Body of pancreas (tissue), 4 donors: Measurements from ENCODE around the gene SIGLEC1. TPM values are rescaled to one million over a fixed set of nuclear protein-coding genes. Genes with fewer than 3 reads are reported as not detected.

Source experiments
- ATAC-seq: fragments of 150-250 bp; one replicate; pipeline ENCODE4 v1.9.1; 2016
- DNase-seq, 4 donors: peaks; one replicate each; pipeline ENCODE4 v3.0.0-alpha.2; 2019
- H3K27ac ChIP-seq, 4 donors: fragments of 200-600 bp; sonication (generic); 1 replicate in 3 of 4; 2 replicates in 1 of 4; pipeline versions ENCODE4 v1.5.1 to v1.6.1; 2016 to 2019; ENCODE audit warnings: mild to moderate bottlenecking in 1 of 4, mixed read lengths in 1 of 4, moderate library complexity in 1 of 4
- H3K27me3 ChIP-seq, 2 donors: fragments of 200-600 bp; sonication (generic); one replicate each; pipeline ENCODE4 v1.6.0; 2016; ENCODE audit warnings: mild to moderate bottlenecking in 1 of 2
- H3K36me3 ChIP-seq, 2 donors: fragments of 200-600 bp; sonication (generic); replicated peaks in 1 of 2; 2 replicates each; pipeline ENCODE4 v1.5.1; 2016; ENCODE audit warnings: low read depth in 2 of 2; ENCODE audit not compliant: insufficient read depth in 1 of 2
- H3K4me1 ChIP-seq: fragments of 200-600 bp; sonication (generic); one replicate; pipeline ENCODE4 v1.6.0; 2016
- H3K4me3 ChIP-seq, 2 donors: fragments of 200-600 bp; sonication (generic); 1 replicate in 1 of 2; 2 replicates in 1 of 2; pipeline ENCODE4 v1.5.1; 2016 to 2019
- H3K9me3 ChIP-seq, 3 donors: fragments of 200-600 bp; sonication (generic); 1 replicate in 2 of 3; 2 replicates in 1 of 3; pipeline ENCODE4 v1.5.1; 2016
- CTCF ChIP-seq, 7 experiments: fragments of 450-650 bp in 4 of 7; fragments of 200-600 bp in 3 of 7; sonication (generic) in 3 of 7; IDR thresholded peaks; one replicate each; pipeline ENCODE4 v1.5.1; 2016 to 2019; ENCODE audit warnings: antibody characterized with exemption in 7 of 7
- POLR2A ChIP-seq, 3 donors: fragments of 450-650 bp; IDR thresholded peaks; one replicate each; pipeline ENCODE4 v1.6.1; 2016; ENCODE audit warnings: antibody characterized with exemption in 3 of 3, mild to moderate bottlenecking in 2 of 3
- WGBS, 2 donors: methylation state at CpG; one replicate each; pipeline ENCODE4 v1.1.5; 2017; 5-methylcytosine and 5-hydroxymethylcytosine counted together
- intact Hi-C: fragments of 100-400 bp; cut with DNase I; formaldehyde crosslinking; loops from one replicate; pipeline ENCODE4 v1.15.1; 2023
- total RNA-seq, 2 donors: library from RNA; depleted of rRNA; stranded (reverse); fragments of >200 nt; gene quantifications; one replicate each; pipeline ENCODE4 v1.1.0, GENCODE V29; 2016

SIGLEC1 gene
- total RNA-seq, 2 donors from 2014 or later: 2.1 to 5.9 TPM

GRCh38 chr20:3738111-3739053, 26.0 kb upstream of the SIGLEC1 start:
- WGBS, 2 donors: 65 to 67% methylated on average over 9 to 11 of the region's 11 CpGs
- Histone ChIP-seq H3K4me1 (peaks cover 16% of the 10 kb centered on the region), H3K27me3 (no peaks in the 10 kb centered on the region), H3K27ac (no peak overlapping the region), H3K9me3 (no peaks in the 10 kb centered on the region), H3K4me3 (no peak overlapping the region), H3K36me3 (no peaks in the 10 kb centered on the region)
- no peak for TF ChIP-seq POLR2A (IDR thresholded peaks at IDR 0.05)
- TF ChIP-seq CTCF (IDR thresholded peaks at IDR 0.05): no peak
- intact Hi-C loops: no loop called here
- ATAC-seq (no peak), DNase-seq (no peak)

GRCh38 chr20:3735768-3736167, 23.4 kb upstream of the SIGLEC1 start:
- Histone ChIP-seq H3K36me3 (no peaks in the 10 kb centered on the region), H3K9me3 (no peaks in the 10 kb centered on the region), H3K27ac (no peak overlapping the region), H3K4me1 (peaks cover 19% of the 10 kb centered on the region), H3K4me3 (no peak overlapping the region), H3K27me3 (no peaks in the 10 kb centered on the region)
- TF ChIP-seq POLR2A (IDR thresholded peaks at IDR 0.05): no peak
- no peak for TF ChIP-seq CTCF (IDR thresholded peaks at IDR 0.05)
- WGBS, 2 donors: 24 to 31% methylated on average over 4 of the region's 4 CpGs
- DNase-seq (no peak), ATAC-seq (no peak)
- intact Hi-C loops: no loop called here

- H3K27me3 ChIP-seq: no peaks in the 10 kb centered on the region
- H3K36me3 ChIP-seq: no peaks in the 10 kb centered on the region
- peaks cover 19% of the 10 kb centered on the region for H3K4me1 ChIP-seq
- H3K4me3 ChIP-seq: no peak overlapping the region
- 48 to 60% methylated on average over 8 to 12 of the region's 12 CpGs for WGBS, 2 donors
- no peak for ATAC-seq
- DNase-seq: peak in 1 of 4 donors; percentile 33
- no peak for TF ChIP-seq CTCF (IDR thresholded peaks at IDR 0.05)
- TF ChIP-seq POLR2A (IDR thresholded peaks at IDR 0.05): no peak
- no peaks in the 10 kb centered on the region for H3K9me3 ChIP-seq
- intact Hi-C loops: no loop called here
- H3K27ac ChIP-seq: no peak overlapping the region
Observed at GRCh38 chr20:3734111-3734843, 21.9 kb upstream of the SIGLEC1 start.

- Histone ChIP-seq H3K9me3 (no peaks in the 10 kb centered on the region), H3K4me1 (peaks cover 19% of the 10 kb centered on the region), H3K36me3 (no peaks in the 10 kb centered on the region), H3K27me3 (no peaks in the 10 kb centered on the region), H3K27ac (no peak overlapping the region), H3K4me3 (no peak overlapping the region)
- intact Hi-C loops: no loop called here
- whole genome bisulfite sequencing, 2 donors: 83 to 88% methylated on average over 16 to 20 of the region's 20 CpGs
- TF ChIP-seq CTCF (IDR thresholded peaks at IDR 0.05) (no peak), POLR2A (IDR thresholded peaks at IDR 0.05) (no peak)
- DNase-seq: no peak
- ATAC-seq: no peak
Observed at GRCh38 chr20:3733119-3733995, 21.0 kb upstream of the SIGLEC1 start.
